ENCODE measurements around the gene SEMA6A. TPM values are rescaled to one million over a fixed set of nuclear protein-coding genes. Genes with fewer than 3 reads are reported as not detected.

The SEMA6A gene
- total RNA-seq, 2 experiments from 2014 or later = not detected

GRCh38 chr5:116448450-116448849, 126.2 kb downstream of the SEMA6A start:
- no peaks in the 10 kb centered on the region for H3K4me1 Mint-ChIP-seq (ENCODE audit: low read depth)
- DNase-seq (no peak), ATAC-seq (ENCODE audit: poor library complexity) (no peak)
- no peaks in the 10 kb centered on the region for H3K27me3 Mint-ChIP-seq
- no peak overlapping the region for H3K27ac Mint-ChIP-seq
- no peak overlapping the region for H3K4me3 Mint-ChIP-seq
- TF ChIP-seq, protein P1, sequence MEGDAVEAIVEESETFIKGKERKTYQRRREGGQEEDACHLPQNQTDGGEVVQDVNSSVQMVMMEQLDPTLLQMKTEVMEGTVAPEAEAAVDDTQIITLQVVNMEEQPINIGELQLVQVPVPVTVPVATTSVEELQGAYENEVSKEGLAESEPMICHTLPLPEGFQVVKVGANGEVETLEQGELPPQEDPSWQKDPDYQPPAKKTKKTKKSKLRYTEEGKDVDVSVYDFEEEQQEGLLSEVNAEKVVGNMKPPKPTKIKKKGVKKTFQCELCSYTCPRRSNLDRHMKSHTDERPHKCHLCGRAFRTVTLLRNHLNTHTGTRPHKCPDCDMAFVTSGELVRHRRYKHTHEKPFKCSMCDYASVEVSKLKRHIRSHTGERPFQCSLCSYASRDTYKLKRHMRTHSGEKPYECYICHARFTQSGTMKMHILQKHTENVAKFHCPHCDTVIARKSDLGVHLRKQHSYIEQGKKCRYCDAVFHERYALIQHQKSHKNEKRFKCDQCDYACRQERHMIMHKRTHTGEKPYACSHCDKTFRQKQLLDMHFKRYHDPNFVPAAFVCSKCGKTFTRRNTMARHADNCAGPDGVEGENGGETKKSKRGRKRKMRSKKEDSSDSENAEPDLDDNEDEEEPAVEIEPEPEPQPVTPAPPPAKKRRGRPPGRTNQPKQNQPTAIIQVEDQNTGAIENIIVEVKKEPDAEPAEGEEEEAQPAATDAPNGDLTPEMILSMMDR (IDR thresholded peaks at IDR 0.05) = no peak
- no peaks in the 10 kb centered on the region for H3K9me3 Mint-ChIP-seq
- Histone ChIP-seq H3K9me3 (ENCODE audit: control insufficient read depth in 1 of 2, insufficient read depth in 1 of 2, low read length in 2 of 2) (peaks cover 0 to 14% of the 10 kb centered on the region in 2 experiments), H3K27ac (ENCODE audit: low read depth in 1 of 2, low read length in 2 of 2) (no peak overlapping the region), H3K27me3 (ENCODE audit: control insufficient read depth in 1 of 2, insufficient read depth in 2 of 2, low read length in 2 of 2) (no peaks in the 10 kb centered on the region), H3K4me3 (ENCODE audit: low read length) (no peak overlapping the region), H3K36me3 (ENCODE audit: insufficient read depth, low read length) (no peaks in the 10 kb centered on the region), H3K4me1 (ENCODE audit: insufficient read depth, low read length) (no peaks in the 10 kb centered on the region)
- peaks cover 75% of the 10 kb centered on the region for H3K36me3 Mint-ChIP-seq (ENCODE audit: low read depth)
- intact Hi-C loops (cut with DNase I, micrococcal nuclease) = no loop called here
- ChIA-PET CTCF (no interaction called here), POLR2A (no interaction called here)

GRCh38 chr5:116446356-116447005, 128.1 kb downstream of the SEMA6A start:
- Mint-ChIP-seq H3K4me3 (no peak overlapping the region), H3K4me1 (ENCODE audit: low read depth) (no peaks in the 10 kb centered on the region), H3K9me3 (no peaks in the 10 kb centered on the region), H3K27me3 (no peaks in the 10 kb centered on the region), H3K27ac (no peak overlapping the region), H3K36me3 (ENCODE audit: low read depth) (peaks cover 70% of the 10 kb centered on the region)
- no peak for ATAC-seq (ENCODE audit: poor library complexity)
- no peak overlapping the region for H3K27ac ChIP-seq (ENCODE audit: low read depth in 1 of 2, low read length in 2 of 2)
- H3K4me3 ChIP-seq (ENCODE audit: low read length) = no peak overlapping the region
- H3K4me1 ChIP-seq (ENCODE audit: insufficient read depth, low read length) = no peaks in the 10 kb centered on the region
- TF ChIP-seq, protein P1 (IDR thresholded peaks at IDR 0.05) = no peak
- intact Hi-C loops (cut with DNase I, micrococcal nuclease) = no loop called here
- ChIA-PET CTCF (no interaction called here), POLR2A (no interaction called here)
- no peaks in the 10 kb centered on the region for H3K27me3 ChIP-seq (ENCODE audit: control insufficient read depth in 1 of 2, insufficient read depth in 2 of 2, low read length in 2 of 2)
- H3K36me3 ChIP-seq (ENCODE audit: insufficient read depth, low read length) = no peaks in the 10 kb centered on the region
- DNase-seq = no peak
- peaks cover 0 to 14% of the 10 kb centered on the region in 2 experiments for H3K9me3 ChIP-seq (ENCODE audit: control insufficient read depth in 1 of 2, insufficient read depth in 1 of 2, low read length in 2 of 2)

GRCh38 chr5:116445311-116445710, 129.3 kb downstream of the SEMA6A start:
- no peak for ATAC-seq (ENCODE audit: poor library complexity)
- POLR2A ChIA-PET = no interaction called here
- no peak overlapping the region for H3K27ac ChIP-seq (ENCODE audit: low read depth in 1 of 2, low read length in 2 of 2)

More at GRCh38 chr5:116445311-116445710, 129.3 kb downstream of the SEMA6A start:
- DNase-seq = no peak
- Histone ChIP-seq H3K4me1 (ENCODE audit: insufficient read depth, low read length) (no peaks in the 10 kb centered on the region), H3K27me3 (ENCODE audit: control insufficient read depth in 1 of 2, insufficient read depth in 2 of 2, low read length in 2 of 2) (no peaks in the 10 kb centered on the region), H3K36me3 (ENCODE audit: insufficient read depth, low read length) (no peaks in the 10 kb centered on the region), H3K9me3 (ENCODE audit: control insufficient read depth in 1 of 2, insufficient read depth in 1 of 2, low read length in 2 of 2) (peaks cover 0 to 14% of the 10 kb centered on the region in 2 experiments), H3K4me3 (ENCODE audit: low read length) (no peak overlapping the region)
- CTCF ChIA-PET = no interaction called here
- no peaks in the 10 kb centered on the region for H3K9me3 Mint-ChIP-seq
- intact Hi-C loops (cut with DNase I, micrococcal nuclease) = no loop called here
- peaks cover 59% of the 10 kb centered on the region for H3K36me3 Mint-ChIP-seq (ENCODE audit: low read depth)
- no peaks in the 10 kb centered on the region for H3K27me3 Mint-ChIP-seq
- no peak overlapping the region for H3K27ac Mint-ChIP-seq
- TF ChIP-seq, protein P1 (IDR thresholded peaks at IDR 0.05) = no peak
- no peaks in the 10 kb centered on the region for H3K4me1 Mint-ChIP-seq (ENCODE audit: low read depth)
- no peak overlapping the region for H3K4me3 Mint-ChIP-seq
